DND-41 (cell line): Measurements from ENCODE around the gene CC2D1B.

ENCODE experiments used
- EZH2 ChIP-seq: IDR thresholded peaks from 3 replicates; pipeline ENCODE4 v1.6.1; 2012; ENCODE audit warnings: borderline replicate concordance, low read depth, mild to moderate bottlenecking, moderate library complexity, low read length, inconsistent platforms; ENCODE audit not compliant: severe bottlenecking
- TF ChIP-seq, protein P1 (sequence below): IDR thresholded peaks from 2 replicates; pipeline ENCODE4 v1.5.1; 2012; ENCODE audit warnings: borderline replicate concordance, low read length, moderate library complexity, mild to moderate bottlenecking; ENCODE audit not compliant: poor library complexity, severe bottlenecking; ENCODE audit errors: extremely low read depth

DNA sequence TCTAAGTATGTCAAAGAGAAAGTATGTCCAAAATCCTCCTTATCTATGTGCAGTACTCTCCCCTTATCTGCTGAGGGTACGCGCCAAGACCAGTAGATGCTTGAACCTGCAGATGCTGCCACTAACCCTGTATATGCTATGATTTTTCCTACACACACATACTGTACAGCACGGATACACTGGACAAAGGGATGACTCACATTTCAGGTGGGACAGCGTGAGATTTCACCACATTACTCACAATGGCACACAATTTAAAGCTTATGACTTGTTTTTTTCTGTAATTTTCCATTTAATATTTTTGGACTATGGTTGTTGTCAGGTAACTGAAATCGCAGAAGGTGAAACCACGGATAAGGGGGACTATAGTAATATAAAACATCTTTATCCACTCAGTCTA lies 34.1 kb upstream of the CC2D1B start:
- TF ChIP-seq, protein P1, sequence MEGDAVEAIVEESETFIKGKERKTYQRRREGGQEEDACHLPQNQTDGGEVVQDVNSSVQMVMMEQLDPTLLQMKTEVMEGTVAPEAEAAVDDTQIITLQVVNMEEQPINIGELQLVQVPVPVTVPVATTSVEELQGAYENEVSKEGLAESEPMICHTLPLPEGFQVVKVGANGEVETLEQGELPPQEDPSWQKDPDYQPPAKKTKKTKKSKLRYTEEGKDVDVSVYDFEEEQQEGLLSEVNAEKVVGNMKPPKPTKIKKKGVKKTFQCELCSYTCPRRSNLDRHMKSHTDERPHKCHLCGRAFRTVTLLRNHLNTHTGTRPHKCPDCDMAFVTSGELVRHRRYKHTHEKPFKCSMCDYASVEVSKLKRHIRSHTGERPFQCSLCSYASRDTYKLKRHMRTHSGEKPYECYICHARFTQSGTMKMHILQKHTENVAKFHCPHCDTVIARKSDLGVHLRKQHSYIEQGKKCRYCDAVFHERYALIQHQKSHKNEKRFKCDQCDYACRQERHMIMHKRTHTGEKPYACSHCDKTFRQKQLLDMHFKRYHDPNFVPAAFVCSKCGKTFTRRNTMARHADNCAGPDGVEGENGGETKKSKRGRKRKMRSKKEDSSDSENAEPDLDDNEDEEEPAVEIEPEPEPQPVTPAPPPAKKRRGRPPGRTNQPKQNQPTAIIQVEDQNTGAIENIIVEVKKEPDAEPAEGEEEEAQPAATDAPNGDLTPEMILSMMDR = no peak
- no peak for TF ChIP-seq EZH2
